ENCODE measurements around the gene XYLT1.

Gene XYLT1

DNA sequence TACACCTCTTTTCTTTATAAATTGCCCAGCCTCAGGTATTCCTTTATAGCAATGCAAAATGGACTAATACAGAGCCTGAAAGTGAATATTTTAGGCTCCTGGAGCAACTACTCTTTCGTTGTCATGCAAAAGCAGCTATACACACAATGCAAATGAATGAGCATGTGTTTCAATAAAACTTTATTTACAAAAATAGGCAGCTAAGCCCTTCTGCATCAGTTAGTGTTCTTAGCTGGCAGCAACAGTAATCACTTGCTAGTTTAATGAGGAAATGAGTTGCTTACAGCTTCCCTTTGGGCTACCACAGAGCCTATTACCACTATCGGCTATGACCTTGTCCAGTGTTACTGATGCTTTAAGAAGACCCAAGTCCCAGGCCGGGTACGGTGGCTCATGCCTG is 402.9 kb downstream of the XYLT1 start:
- H3K27me3 Mint-ChIP-seq (ENCODE audit: low read depth, poor library complexity): peaks cover 14% of the 10 kb centered on the region
- no peak for DNase-seq
- no peak overlapping the region for H3K4me3 Mint-ChIP-seq
- no peak overlapping the region for H3K27ac Mint-ChIP-seq
- TF ChIP-seq CTCF (IDR thresholded peaks at IDR 0.05): no peak
- H3K4me1 Mint-ChIP-seq: peaks cover 6% of the 10 kb centered on the region
- H3K36me3 Mint-ChIP-seq (ENCODE audit: low read depth): no peaks in the 10 kb centered on the region
- H3K9me3 Mint-ChIP-seq: no peaks in the 10 kb centered on the region

DNA sequence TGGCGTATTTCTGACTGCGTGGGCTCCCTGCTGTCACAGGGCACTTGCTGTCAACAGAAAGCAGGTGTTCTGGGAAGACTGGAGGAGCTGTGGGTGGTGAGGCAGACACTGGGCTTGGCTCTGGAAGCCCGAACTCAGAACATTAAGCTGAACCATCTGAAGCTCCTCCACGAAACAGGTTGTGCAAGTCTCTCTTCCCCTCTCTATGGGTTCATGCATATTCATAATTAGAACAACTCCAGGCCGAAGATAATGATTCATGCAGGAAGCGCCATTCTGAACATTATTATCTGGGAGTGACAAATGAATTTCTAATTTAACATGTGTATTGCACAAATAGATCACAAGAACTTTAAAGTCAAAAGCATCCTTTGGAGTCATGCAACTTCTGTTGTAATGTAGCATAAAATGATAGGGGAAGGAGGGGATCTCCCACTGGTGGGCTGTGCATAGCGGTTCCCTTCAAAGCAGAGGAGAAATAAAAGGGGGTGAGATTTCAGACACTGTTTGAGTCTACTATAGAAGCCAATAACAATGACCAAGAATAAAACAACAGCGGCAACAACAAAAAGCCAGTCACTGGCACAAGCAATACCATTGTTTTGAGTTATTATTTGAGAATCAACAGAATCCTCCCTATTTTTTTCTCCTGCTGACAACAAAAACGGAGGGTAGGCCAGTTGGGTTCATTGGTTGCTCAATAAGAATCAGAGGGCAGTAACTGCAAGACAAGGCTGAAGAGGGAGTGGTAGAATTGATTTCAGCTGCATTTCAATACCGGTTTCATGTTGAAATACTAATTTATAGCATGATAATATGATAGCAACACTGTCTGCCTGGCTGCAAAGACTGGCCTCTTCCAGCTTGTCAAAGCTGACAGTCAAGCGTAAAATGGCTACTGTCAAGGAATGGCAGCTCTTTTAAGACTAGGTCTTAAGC is 407.3 kb downstream of the XYLT1 start:
- TF ChIP-seq CTCF (IDR thresholded peaks at IDR 0.05): no peak
- peaks cover 4% of the 10 kb centered on the region for H3K9me3 Mint-ChIP-seq
- H3K36me3 Mint-ChIP-seq (ENCODE audit: low read depth): no peaks in the 10 kb centered on the region

GRCh38 chr16:17062676-17063075 is 408.1 kb downstream of the XYLT1 start:
- Mint-ChIP-seq H3K9me3 (peaks cover 4% of the 10 kb centered on the region), H3K4me3 (no peak overlapping the region), H3K4me1 (no peaks in the 10 kb centered on the region), H3K36me3 (ENCODE audit: low read depth) (no peaks in the 10 kb centered on the region), H3K27me3 (ENCODE audit: low read depth, poor library complexity) (peaks cover 10% of the 10 kb centered on the region), H3K27ac (no peak overlapping the region)
- DNase-seq: no peak
- no peak for TF ChIP-seq CTCF (IDR thresholded peaks at IDR 0.05)

More for the DNA sequence above, 407.3 kb downstream of the XYLT1 start:
- Mint-ChIP-seq H3K4me3 (no peak overlapping the region), H3K27me3 (ENCODE audit: low read depth, poor library complexity) (peaks cover 11% of the 10 kb centered on the region), H3K27ac (no peak overlapping the region), H3K4me1 (no peaks in the 10 kb centered on the region)
- DNase-seq: no peak

DNA sequence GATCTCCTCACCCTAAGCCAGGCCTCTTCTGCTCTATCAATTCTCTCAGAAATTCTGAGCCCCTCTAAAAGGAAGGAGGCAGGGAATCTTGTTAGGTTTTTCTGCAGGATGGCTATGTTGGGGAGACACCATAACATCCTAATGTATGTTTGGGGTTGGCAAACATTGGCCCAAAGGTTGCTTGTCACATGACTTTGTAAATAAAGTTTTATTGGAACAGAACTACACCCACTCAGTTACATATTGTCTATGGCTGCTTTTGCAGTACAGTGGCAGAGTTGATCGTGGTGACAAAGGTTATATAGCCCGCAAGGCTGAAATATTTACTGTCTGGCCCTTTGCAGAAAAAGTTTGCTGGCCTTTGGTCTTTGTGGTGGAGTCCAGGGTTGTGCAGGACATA is 409.4 kb downstream of the XYLT1 start:
- H3K9me3 Mint-ChIP-seq: peaks cover 4% of the 10 kb centered on the region
- no peak overlapping the region for H3K27ac Mint-ChIP-seq
- no peak overlapping the region for H3K4me3 Mint-ChIP-seq
- peaks cover 5% of the 10 kb centered on the region for H3K27me3 Mint-ChIP-seq (ENCODE audit: low read depth, poor library complexity)
- no peak for TF ChIP-seq CTCF (IDR thresholded peaks at IDR 0.05)
- H3K4me1 Mint-ChIP-seq: no peaks in the 10 kb centered on the region
- H3K36me3 Mint-ChIP-seq (ENCODE audit: low read depth): no peaks in the 10 kb centered on the region
- no peak for DNase-seq

DNA sequence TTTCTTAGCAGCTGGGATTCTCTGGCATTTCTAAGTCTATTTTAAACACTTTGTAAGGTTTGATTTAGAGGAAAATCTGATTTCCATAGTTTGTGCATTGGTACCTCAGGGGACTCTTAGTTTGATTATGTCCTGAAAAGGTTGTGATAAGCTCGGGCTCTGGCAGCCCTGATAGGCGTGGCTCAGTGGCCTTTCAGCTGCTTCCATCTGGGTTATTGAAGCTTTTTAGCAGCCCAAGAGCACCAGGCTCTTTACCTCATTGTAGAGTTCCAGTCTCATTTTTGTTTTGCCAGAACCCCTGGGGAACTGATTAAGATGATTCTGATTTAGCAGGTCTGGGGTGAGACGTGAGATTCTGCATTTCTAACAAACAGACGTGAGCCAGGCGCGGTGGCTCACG is 412.3 kb downstream of the XYLT1 start:
- no peak for TF ChIP-seq CTCF (IDR thresholded peaks at IDR 0.05)
- peaks cover 4% of the 10 kb centered on the region for H3K9me3 Mint-ChIP-seq

GRCh38 chr16:17056666-17057065 is 414.1 kb downstream of the XYLT1 start:
- Mint-ChIP-seq H3K27me3 (ENCODE audit: low read depth, poor library complexity) (peaks cover 12% of the 10 kb centered on the region), H3K27ac (no peak overlapping the region), H3K4me3 (no peak overlapping the region), H3K9me3 (peaks cover 4% of the 10 kb centered on the region), H3K36me3 (ENCODE audit: low read depth) (no peaks in the 10 kb centered on the region), H3K4me1 (no peaks in the 10 kb centered on the region)
- no peak for DNase-seq
- TF ChIP-seq CTCF (IDR thresholded peaks at IDR 0.05): no peak

More for the DNA sequence above, 412.3 kb downstream of the XYLT1 start:
- Mint-ChIP-seq H3K4me3 (no peak overlapping the region), H3K4me1 (no peaks in the 10 kb centered on the region), H3K27me3 (ENCODE audit: low read depth, poor library complexity) (peaks cover 4% of the 10 kb centered on the region), H3K27ac (no peak overlapping the region), H3K36me3 (ENCODE audit: low read depth) (no peaks in the 10 kb centered on the region)
- no peak for DNase-seq
